ENCODE data around the gene EOGT. TPM values are rescaled to one million over a fixed set of nuclear protein-coding genes. Genes with fewer than 3 reads are reported as not detected.

Gene EOGT
- 38.4 and 65.5 TPM in 2 replicates for total RNA-seq

DNA sequence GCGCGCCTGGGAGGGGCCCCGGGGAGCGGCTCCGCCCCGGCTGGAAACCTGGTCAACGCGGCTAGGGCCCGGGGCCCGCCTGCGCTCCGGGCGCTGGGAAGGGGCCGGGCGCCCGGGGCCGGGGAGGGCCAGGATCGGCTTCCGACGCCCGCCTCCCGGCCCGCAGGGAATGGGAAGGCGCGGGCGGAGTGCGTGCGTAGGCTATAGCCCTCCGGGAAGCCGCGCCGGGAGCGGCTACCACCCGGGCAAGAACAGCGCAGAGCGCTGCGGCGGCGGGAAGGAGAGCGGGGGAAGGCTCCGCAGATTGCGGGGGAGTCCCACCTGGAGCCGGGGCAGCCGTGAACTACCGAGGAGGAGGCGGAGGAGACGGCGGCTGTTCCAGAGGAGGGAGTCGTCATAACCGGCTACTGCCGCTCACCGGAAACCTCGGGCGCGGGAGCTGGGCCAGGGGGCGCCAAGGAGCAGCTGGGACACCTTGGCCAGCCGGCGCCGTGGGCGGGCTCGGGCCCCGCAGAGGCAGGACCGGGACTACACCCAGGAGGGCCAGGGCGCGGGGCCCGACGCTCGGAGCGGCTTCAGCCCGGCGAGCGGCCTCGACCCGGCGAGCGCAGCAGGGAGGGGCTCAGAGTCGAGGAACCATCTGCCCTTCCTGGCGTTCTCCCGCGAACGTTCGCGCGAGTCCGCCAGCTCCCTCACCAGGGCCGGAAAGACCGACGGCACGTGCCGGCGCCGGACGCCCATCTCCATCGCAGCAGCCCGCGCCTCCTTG is at the start of gene EOGT:
EOGT (minus strand) TSS at position 432 of the 769 bp plus-strand sequence. CDS start 3,838 bp downstream, outside the sequence.

DNA sequence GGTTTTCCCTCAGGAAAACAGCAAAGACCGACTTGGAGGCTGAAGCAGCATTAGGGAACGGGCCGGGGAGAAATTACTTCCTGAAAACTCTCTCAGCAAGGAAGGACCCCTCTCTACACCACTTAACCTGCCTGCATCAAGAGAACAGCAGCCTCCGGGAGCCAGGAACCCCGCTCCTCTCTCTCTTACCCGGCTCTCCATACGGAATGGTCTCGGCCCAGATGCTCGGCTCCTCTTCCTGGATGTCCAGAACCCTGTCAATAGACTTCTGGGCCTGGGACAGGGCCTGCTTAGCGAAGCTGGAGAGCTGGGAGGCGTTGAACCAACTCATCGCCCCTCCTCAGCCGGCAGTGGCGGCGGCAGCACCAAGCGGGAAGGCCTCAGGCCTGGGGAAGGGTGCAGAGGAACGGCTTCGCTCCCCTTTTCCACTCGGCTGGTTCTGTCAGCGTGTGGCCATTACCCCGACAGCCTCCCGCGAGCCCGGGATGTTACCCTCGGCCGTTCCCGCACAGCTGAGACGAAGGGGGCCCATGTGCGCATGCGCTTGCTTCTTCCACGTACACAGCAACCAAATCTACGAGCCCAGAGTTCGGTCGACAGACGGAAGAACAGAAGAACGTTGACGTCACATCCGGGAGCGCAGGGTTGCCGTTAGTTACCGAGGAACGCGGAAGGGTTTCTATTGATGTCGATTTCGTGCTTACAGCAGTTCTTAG is 38.4 kb upstream of the EOGT start, which contains the start of gene TMF1:
TMF1 (minus strand) TSS at position 578 of the 716 bp plus-strand sequence; CDS start at position 331, 247 bp downstream.

Other genes with a start within 250 kb of the EOGT start
- not detected in 2 replicates for gene TAFA4, start 81.1 kb downstream of the EOGT start, total RNA-seq
- 12.3 and 15.3 TPM in 2 replicates for gene TMF1, start 38.6 kb upstream of the EOGT start, total RNA-seq
- gene UBA3, start 66.7 kb upstream of the EOGT start, total RNA-seq: 51.1 and 58.5 TPM in 2 replicates
- 55.9 and 78.1 TPM in 2 replicates for gene ARL6IP5, start 71.3 kb upstream of the EOGT start, total RNA-seq
- not detected in 2 replicates for gene LMOD3, start 108.9 kb upstream of the EOGT start, total RNA-seq